Measurements from ENCODE around the gene KIF3A. TPM values are rescaled to one million over a fixed set of nuclear protein-coding genes. Genes with fewer than 3 reads are reported as not detected.

KIF3A gene
- total RNA-seq, 1 donor from 2014 or later, result 9.1 TPM

GRCh38 chr5:132687995-132688394, 49.4 kb downstream of the KIF3A start:
- DNase-seq (no peak), ATAC-seq (ENCODE audit: poor library complexity) (no peak)
- intact Hi-C loops (cut with DNase I), result no loop called here

GRCh38 chr5:132686193-132686592, 51.2 kb downstream of the KIF3A start:
- DNase-seq (no peak), ATAC-seq (ENCODE audit: poor library complexity) (no peak)
- intact Hi-C loops (cut with DNase I), result no loop called here

- no peak for DNase-seq
- ATAC-seq (ENCODE audit: poor library complexity), result no peak
- intact Hi-C loops (cut with DNase I), result no loop called here
These were observed 52.2 kb downstream of the KIF3A start for GRCh38 chr5:132684922-132685720.

- DNase-seq, result no peak
- intact Hi-C loops (cut with DNase I), result no loop called here
- no peak for ATAC-seq (ENCODE audit: poor library complexity)
These were observed 52.9 kb downstream of the KIF3A start for GRCh38 chr5:132684491-132684890.

DNA sequence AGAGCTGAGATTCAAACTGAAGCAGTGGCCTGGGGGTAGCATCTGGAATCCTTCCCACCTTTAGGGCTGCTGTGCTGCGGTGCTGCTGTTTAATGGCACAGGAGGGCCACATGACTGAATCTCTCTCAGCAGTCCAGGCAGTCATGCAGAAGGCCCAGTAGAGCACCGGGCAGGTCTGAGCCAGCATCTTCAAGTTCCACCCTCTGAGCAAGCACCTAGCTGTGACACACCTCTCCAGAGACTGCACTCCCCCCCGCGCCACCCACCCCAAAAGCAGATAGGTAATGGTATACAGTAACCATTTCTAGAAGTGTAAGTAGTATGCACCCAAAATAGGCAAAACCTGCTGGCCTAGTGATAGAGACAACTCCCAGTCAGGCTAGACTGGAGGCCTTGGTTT, 55.4 kb downstream of the KIF3A start:
- no peak for ATAC-seq (ENCODE audit: poor library complexity)
- intact Hi-C loops (cut with DNase I), result no loop called here

GRCh38 chr5:132681476-132681831, 55.9 kb downstream of the KIF3A start:
- ATAC-seq (ENCODE audit: poor library complexity), result no peak
- intact Hi-C loops (cut with DNase I), result no loop called here
- DNase-seq, result no peak

More for the DNA sequence above, 55.4 kb downstream of the KIF3A start:
- no peak for DNase-seq

DNA sequence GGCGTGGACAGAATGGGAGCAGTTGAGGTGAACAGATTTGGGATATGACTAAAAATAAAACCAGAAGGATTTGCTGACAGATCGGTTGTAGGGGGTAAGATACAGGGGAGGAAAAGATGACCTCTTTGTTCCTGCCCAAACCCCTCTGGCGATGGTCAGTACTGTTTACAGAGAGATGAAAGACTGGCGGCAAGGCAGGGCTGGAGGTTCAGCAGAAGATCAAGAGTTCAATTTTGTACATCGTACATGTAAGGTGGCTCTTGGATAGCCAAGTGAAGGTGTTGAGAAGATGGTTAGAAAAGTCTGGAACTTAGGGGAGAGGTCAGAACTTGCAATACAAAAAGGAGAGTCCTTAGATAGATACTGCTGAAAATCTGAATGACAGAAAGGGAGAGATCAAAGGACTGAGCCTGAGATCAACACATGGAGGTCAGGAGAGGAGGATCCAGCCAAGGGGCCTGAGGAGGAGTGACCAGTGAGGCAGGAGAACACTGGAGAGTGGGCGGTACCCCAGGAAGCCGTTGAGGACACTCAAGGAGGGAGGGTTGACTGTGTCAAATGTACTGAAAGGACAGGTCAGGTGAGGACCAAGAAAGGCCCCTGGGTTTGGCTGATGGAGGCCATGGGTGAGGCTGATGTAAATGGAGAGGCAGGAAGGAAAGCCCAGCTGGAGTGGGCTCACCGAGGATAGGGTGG, 56.4 kb downstream of the KIF3A start:
- DNase-seq, result no peak
- intact Hi-C loops (cut with DNase I), result no loop called here
- no peak for ATAC-seq (ENCODE audit: poor library complexity)

DNA sequence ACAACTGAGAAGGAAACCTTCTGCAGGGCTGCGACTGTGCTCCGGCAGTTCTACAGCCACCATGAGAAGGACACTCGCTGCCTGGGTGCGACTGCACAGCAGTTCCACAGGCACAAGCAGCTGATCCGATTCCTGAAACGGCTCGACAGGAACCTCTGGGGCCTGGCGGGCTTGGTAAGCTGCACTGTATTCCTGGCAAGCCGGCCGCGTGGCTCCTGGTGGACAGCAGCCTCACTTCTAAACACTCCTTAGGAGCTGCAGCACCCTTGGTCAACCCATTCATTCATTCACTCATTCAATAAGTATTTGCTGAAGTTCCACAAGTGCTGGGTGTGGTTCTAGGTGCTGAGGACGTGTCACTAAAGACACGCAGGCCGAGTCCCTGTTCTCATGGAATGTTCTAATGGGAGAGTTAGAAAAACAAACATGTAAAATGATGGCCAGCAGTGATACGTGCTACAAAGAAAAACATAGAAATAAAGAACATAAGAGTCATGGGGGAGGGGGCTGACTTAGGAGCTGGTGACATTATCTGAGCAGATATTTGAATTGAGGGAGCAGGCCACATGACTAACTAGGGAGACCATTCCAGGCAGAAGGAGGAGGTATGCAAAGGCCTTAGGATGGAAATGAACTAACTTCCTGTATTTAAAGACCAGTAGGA, 57.5 kb downstream of the KIF3A start:
- DNase-seq (no peak), ATAC-seq (ENCODE audit: poor library complexity) (no peak)
- intact Hi-C loops (cut with DNase I), result no loop called here

GRCh38 chr5:132679166-132679565, 58.2 kb downstream of the KIF3A start:
- DNase-seq (no peak), ATAC-seq (ENCODE audit: poor library complexity) (no peak)
- intact Hi-C loops (cut with DNase I), result no loop called here

DNA sequence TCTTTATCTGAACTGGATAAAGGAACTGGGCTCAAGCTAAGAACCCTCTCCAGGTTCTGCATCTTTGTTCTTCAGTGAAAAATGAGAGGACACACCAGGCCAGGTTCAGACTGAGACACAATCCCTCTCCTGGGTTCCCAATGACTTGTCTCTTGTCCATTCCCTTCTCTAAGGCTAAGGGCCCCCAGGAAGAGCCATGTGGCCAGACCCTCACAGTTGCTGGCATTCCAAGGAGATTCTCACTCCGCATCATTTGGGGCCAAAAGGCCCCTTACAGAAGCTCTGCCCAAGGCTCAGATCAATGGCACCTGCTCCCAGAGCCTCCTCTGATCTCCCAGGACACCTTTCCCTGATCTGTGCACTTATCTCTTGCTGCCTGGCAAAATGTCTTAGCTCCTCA, 58.6 kb downstream of the KIF3A start:
- intact Hi-C loops (cut with DNase I), result no loop called here
- ATAC-seq (ENCODE audit: poor library complexity) (no peak), DNase-seq (no peak)

DNA sequence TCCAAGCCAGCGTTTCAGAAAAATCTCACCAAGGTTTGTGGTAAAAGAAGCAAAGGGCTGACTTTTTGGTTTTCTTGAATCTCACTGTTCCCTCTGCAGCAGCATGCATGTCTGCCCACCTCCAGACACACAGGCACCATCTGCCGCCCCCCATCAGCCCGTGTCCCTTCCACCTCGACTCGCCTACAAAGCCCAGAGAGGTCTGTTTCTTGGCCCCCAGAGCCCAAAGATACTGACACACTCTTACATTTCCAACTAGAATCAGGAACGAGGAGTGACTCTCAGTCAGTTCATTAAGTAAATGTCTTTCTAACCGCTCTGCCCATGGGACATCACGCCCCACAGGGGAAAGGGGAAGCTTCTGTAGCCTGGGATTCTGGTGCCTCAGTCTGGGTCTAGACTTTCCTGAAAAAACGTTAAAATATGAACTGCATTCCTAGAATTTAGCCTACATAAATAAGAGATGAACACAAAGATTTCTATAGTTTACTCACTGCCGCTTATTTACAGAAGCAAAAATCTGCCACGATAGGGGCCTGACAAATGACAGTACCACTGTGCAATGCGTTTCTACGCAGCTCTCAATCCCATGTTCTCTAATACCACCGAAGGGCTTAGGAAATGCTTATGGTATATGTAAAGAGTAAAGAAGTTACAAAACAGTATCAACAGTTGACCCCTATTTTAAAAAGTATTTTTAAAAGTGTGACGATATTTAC, 59.5 kb downstream of the KIF3A start:
- DNase-seq, result no peak
- intact Hi-C loops (cut with DNase I), result no loop called here
- ATAC-seq (ENCODE audit: poor library complexity), result no peak

DNA sequence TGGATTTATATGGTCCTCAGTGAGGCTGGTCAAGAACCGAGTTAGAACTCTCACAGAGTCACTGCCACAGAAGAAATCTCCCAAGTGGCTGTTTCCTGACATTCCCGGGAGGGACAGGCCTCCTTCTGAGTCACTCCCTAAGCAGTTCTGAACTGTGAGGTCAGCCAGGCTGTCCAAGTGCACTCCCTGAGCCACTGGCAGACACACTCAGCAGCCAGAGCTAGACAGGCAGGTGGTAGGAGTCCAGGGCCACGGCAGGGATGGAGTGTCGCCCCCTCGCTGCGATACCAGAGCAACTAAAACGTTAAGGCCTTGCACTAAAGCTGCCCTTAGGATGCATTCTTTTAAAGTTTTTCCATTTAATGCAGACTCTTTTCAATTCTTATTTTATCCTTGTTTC, 60.2 kb downstream of the KIF3A start:
- ATAC-seq (ENCODE audit: poor library complexity) (no peak), DNase-seq (no peak)
- intact Hi-C loops (cut with DNase I), result no loop called here

GRCh38 chr5:132675936-132676689, 61.2 kb downstream of the KIF3A start:
- no peak for ATAC-seq (ENCODE audit: poor library complexity)
- intact Hi-C loops (cut with DNase I), result no loop called here
- DNase-seq, result no peak

DNA sequence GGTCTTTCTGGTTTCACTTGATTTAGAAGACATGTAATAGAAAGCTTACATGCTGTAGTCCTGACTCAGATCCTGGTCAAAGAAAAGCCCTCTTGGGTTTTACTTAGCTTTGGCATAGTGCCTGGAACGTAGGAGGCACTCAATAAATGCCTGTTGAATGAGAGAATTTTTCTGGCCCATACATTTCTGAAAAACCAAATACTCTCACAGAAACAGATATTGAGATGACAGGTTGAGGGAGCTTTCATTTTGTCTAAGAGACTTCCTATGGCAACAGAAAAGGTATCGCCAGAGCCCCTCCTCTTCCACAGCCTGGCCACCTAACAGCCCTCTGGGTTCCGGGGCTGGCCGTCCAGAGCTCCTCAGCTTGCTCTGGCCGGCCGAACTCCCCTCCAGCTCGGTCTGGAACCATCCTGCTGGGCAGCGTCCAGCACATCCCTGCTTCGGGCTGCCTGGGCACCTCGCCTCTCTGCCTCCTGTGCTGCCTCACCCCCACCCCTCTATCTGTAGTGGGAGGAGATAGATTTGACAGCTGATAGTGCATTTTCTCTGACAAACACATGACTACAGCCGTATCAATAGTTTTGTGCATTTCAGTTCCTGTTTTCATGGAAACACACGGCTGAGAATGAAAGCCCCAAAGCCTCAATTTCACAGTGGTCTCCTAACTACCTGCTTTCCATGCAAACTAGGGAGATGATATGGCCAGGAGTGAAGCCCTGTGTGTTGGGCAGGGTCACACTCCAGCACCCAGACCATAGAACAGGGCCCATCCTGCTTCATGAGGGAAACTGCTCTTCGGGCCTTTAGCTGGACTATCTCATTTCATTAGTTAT, 62.5 kb downstream of the KIF3A start:
- no peak for ATAC-seq (ENCODE audit: poor library complexity)
- no peak for DNase-seq
- intact Hi-C loops (cut with DNase I), result no loop called here

GRCh38 chr5:132673939-132674630, 63.3 kb downstream of the KIF3A start, which contains the start of gene IL4:
Gene IL4, plus strand, starts transcription at chr5:132673989. Its CDS starts 62 bp downstream, at chr5:132674051.
- intact Hi-C loops (cut with DNase I), result no loop called here
- DNase-seq, result no peak
- no peak for ATAC-seq (ENCODE audit: poor library complexity)

GRCh38 chr5:132673488-132673887, 63.9 kb downstream of the KIF3A start:
- intact Hi-C loops (cut with DNase I), result no loop called here
- DNase-seq (no peak), ATAC-seq (ENCODE audit: poor library complexity) (no peak)

- no peak for ATAC-seq (ENCODE audit: poor library complexity)
- intact Hi-C loops (cut with DNase I), result no loop called here
- no peak for DNase-seq
These were observed 66.3 kb downstream of the KIF3A start for GRCh38 chr5:132671000-132671399.

Measured in Right ventricle myocardium superior (tissue), 1 donor.